Measurements from ENCODE around the gene CCDC88C. TPM values are rescaled to one million over a fixed set of nuclear protein-coding genes. Genes with fewer than 3 reads are reported as not detected.

CCDC88C gene
- total and polyA plus RNA-seq, 9 donors: 2.0 to 17.7 (median 3.9) TPM

- H3K27ac ChIP-seq: no peak overlapping the region
- H3K4me3 ChIP-seq: no peak overlapping the region
- no peaks in the 10 kb centered on the region for H3K27me3 ChIP-seq
- no peaks in the 10 kb centered on the region for H3K9me3 ChIP-seq
- no peaks in the 10 kb centered on the region for H3K36me3 ChIP-seq
- DNase-seq: no peak
- no peaks in the 10 kb centered on the region for H3K4me1 ChIP-seq (ENCODE audit: insufficient read depth)
- TF ChIP-seq POLR2A (IDR thresholded peaks at IDR 0.05): no peak
- TF ChIP-seq CTCF (IDR thresholded peaks at IDR 0.05): no peak
- no peak for TF ChIP-seq EP300 (IDR thresholded peaks at IDR 0.05)
- WGBS, 3 donors: 63 to 73% (median 71%) methylated on average over 12 of the region's 12 CpGs
- intact Hi-C loops (cut with DNase I): no loop called here
Measured at GRCh38 chr14:91390165-91390778, 27.3 kb downstream of the CCDC88C start.

- no peak for DNase-seq
- TF ChIP-seq POLR2A (IDR thresholded peaks at IDR 0.05): no peak
- no peak for TF ChIP-seq CTCF (IDR thresholded peaks at IDR 0.05)
- no peak for TF ChIP-seq EP300 (IDR thresholded peaks at IDR 0.05)
- Histone ChIP-seq H3K4me3 (no peak overlapping the region), H3K4me1 (ENCODE audit: insufficient read depth) (no peaks in the 10 kb centered on the region), H3K27ac (no peak overlapping the region), H3K9me3 (no peaks in the 10 kb centered on the region), H3K36me3 (no peaks in the 10 kb centered on the region), H3K27me3 (no peaks in the 10 kb centered on the region)
- intact Hi-C loops (cut with DNase I): no loop called here
- WGBS, 3 donors: 66 to 76% (median 71%) methylated on average over 5 of the region's 5 CpGs
Measured at GRCh38 chr14:91389150-91389549, 28.5 kb downstream of the CCDC88C start.

- no peak overlapping the region for H3K27ac ChIP-seq
- DNase-seq: no peak
- intact Hi-C loops (cut with DNase I): no loop called here
- no peaks in the 10 kb centered on the region for H3K27me3 ChIP-seq
- TF ChIP-seq CTCF (IDR thresholded peaks at IDR 0.05): no peak
- TF ChIP-seq EP300 (IDR thresholded peaks at IDR 0.05): no peak
- TF ChIP-seq POLR2A (IDR thresholded peaks at IDR 0.05): no peak
- H3K36me3 ChIP-seq: no peaks in the 10 kb centered on the region
- no peak overlapping the region for H3K4me3 ChIP-seq
- no peaks in the 10 kb centered on the region for H3K9me3 ChIP-seq
- no peaks in the 10 kb centered on the region for H3K4me1 ChIP-seq (ENCODE audit: insufficient read depth)
- WGBS, 3 donors: 93 to 94% (median 94%) methylated on average over 13 of the region's 13 CpGs
Measured at GRCh38 chr14:91388551-91388975, 29.1 kb downstream of the CCDC88C start.

GRCh38 chr14:91387951-91388381, 29.7 kb downstream of the CCDC88C start:
- H3K27ac ChIP-seq: no peak overlapping the region
- intact Hi-C loops (cut with DNase I): no loop called here
- no peak for DNase-seq

More at GRCh38 chr14:91387951-91388381, 29.7 kb downstream of the CCDC88C start:
- H3K36me3 ChIP-seq: no peaks in the 10 kb centered on the region
- no peaks in the 10 kb centered on the region for H3K9me3 ChIP-seq
- H3K4me3 ChIP-seq: no peak overlapping the region
- H3K27me3 ChIP-seq: no peaks in the 10 kb centered on the region
- no peak for TF ChIP-seq EP300 (IDR thresholded peaks at IDR 0.05)
- no peak for TF ChIP-seq POLR2A (IDR thresholded peaks at IDR 0.05)
- TF ChIP-seq CTCF (IDR thresholded peaks at IDR 0.05): no peak
- no peaks in the 10 kb centered on the region for H3K4me1 ChIP-seq (ENCODE audit: insufficient read depth)
- WGBS, 3 donors: 94 to 96% (median 95%) methylated on average over 10 of the region's 10 CpGs
